HG03175 (cell line): ENCODE results near the gene FXN.
"Not testable (repeated sequence)": the region's sequence is repeated elsewhere in the genome, so short reads cannot be mapped to it uniquely, and the experiment has no call there.

Experiments
- ATAC-seq: cut with Tn5 transposase; IDR thresholded peaks from one replicate; pipeline ENCODE4 v1.9.1; 2021; ENCODE audit warnings: mild to moderate bottlenecking, moderate library complexity; ENCODE audit not compliant: unreplicated experiment

The FXN gene

DNA sequence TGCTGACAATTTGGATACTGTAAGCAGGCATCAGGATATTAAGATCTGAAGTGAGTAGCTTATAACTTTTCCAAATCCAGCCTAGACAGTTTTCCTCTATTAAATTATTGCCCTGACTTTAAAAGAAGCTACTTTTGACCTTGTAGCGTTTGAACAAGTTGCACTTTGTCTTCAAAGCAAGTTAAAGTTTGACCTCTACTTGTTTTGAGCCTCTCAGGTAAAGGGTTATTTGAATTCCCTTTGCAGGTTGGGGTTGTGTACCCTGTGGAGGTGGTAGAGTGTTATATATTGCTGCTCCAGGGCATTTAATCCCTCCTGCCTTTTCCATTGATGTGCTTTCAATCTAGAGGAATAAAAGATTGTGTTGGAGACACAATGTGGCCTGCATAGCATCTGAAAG lies 30.1 kb downstream of the FXN start:
- ATAC-seq, result no peak

DNA sequence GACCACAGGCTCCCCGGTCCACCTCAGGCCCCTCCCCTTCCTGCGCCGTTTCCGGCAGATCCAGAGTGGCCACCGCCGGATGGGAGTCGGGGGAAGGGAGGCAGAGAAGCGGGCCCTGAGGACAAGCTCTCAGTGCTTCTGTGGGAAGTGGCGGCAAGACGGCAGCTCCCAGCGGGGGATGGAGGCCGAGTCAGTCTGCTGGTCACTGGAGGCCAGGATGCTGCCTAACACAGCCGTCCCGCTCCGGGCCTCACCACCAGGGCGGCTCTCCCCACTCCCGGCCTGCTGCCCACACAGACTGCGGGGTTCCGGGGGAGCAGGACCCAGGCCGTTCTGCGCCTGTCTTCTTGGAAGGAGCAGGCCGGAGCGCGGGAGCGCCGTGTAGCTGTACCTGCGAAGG lies 31.4 kb downstream of the FXN start:
- ATAC-seq, result no peak

DNA sequence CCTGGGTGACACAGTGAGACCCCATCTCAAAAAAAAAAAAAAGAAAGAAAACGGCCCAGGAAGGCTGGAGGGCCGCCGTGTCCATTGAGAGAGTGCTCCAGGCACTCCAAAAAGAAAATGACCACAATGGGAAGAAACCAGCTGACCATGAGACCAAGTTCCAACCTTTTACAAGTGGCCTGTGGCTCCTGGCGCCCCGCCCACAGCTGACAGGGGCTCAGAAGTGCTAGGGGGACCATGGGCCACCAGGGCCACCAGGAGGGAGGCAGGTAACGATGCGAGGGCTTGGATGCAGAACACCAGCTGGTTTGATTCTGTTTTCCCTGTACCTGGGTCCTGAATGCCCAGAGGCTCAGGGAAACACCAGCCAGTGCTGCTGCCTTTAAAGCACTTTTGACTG lies 34.6 kb downstream of the FXN start:
- no peak for ATAC-seq

DNA sequence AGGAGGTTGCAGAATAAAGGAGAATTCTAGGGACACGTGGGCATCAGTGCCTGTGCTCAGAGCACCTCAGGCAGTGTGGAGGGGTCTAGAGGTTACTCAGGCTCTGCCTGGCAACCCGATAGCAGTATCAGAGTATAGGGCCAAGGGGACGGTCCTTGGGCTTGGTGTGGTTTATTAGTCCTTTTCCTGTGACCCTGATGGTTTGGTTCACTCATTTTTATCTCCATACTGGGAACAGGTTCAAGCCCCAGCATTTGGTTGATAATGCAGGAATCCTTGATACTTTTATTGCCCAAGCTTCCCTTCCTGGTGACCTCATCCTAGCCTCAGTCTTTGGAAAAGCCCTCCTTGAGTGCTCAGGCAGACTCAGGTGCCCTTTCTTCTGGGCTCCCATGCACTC lies 35.5 kb downstream of the FXN start:
- ATAC-seq, result no peak

DNA sequence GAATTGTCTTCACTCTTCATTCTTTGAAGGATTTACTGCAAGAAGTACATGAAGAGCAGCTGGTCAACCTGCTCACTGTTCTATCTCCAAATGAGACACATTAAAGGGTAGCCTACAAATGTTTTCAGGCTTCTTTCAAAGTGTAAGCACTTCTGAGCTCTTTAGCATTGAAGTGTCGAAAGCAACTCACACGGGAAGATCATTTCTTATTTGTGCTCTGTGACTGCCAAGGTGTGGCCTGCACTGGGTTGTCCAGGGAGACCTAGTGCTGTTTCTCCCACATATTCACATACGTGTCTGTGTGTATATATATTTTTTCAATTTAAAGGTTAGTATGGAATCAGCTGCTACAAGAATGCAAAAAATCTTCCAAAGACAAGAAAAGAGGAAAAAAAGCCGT lies 37.6 kb downstream of the FXN start:
- ATAC-seq, result no peak

DNA sequence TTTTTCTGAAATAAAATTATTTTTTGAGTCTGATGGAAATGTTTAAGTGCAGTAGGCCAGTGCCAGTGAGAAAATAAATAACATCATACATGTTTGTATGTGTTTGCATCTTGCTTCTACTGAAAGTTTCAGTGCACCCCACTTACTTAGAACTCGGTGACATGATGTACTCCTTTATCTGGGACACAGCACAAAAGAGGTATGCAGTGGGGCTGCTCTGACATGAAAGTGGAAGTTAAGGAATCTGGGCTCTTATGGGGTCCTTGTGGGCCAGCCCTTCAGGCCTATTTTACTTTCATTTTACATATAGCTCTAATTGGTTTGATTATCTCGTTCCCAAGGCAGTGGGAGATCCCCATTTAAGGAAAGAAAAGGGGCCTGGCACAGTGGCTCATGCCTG lies 39.2 kb downstream of the FXN start:
- no peak for ATAC-seq

DNA sequence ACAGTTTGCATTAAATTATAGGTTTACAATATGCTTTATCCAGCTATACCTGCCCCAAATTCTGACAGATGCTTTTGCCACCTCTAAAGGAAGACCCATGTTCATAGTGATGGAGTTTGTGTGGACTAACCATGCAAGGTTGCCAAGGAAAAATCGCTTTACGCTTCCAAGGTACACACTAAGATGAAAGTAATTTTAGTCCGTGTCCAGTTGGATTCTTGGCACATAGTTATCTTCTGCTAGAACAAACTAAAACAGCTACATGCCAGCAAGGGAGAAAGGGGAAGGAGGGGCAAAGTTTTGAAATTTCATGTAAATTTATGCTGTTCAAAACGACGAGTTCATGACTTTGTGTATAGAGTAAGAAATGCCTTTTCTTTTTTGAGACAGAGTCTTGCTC lies 41.0 kb downstream of the FXN start:
- no peak for ATAC-seq

DNA sequence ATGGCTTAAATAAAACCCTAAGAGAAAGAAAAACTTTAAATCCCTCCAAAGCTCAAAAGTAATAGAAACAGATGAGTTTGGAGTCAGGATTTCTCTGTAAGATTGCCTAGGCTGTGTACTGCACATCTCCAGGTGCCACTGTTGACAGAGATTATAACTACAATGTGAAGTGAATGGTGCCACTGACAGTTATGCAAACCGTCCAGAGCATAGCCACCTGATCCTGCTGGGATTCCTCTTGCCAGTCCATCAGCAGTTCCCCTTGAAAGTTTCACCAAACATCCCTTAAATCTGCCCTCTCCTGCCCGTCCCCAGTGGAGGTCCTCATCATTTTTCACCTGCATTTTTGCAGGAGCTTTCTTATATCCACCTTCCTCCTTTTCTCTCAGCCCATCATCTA lies 42.5 kb downstream of the FXN start:
- ATAC-seq, result no peak

DNA sequence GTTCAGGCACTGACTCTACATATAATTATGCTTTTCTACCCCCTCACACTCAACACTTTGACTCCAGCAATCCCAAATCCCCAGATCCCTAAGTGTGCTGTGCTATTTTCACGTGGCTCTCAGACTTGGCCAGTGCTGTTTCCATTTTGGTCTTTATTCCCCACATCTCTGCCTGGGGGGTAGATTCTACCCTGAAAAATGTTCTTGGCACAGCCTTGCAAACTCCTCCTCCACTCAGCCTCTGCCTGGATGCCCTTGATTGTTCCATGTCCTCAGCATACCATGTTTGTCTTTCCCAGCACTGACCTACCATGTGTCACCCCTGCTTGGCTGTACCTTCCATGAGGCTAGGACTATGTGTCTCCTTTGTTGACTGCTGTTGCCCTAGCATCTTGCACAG lies 43.0 kb downstream of the FXN start:
- no peak for ATAC-seq

DNA sequence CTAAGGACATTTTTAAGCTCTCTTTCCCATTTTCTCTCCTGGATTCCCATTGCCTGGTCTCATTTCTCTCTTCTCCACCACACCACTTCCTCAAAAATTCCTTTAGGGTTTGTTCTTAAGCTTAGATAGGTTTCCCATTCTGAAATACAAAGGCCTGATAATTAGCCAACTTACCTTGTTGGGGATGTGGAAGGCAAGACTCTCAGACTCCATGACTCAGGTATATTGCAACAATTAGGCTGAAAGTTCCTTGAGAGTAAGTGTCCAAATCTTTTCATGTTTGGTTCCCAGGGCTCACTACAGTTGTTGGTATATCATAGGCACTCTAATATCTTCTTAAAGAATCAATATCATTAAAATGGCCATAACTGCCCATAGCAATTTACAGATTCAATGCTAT lies 43.6 kb downstream of the FXN start:
- no peak for ATAC-seq

DNA sequence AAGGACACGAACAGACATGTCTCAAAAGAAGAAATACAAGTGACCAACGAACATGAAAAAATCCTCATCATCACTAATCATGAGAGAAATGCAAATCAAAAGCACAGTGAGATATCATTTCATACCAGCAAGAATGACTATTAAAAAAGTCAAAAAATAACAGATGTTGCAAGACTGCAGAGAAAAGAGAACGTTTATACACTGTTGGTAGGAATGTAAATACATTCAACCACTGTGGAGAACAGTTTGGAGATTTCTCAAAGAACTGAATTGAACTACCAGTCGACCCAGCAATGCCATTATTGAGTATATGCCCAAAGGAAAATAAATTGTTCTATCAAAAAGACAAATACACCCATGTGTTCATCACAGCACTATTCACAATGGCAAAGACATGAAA lies 45.7 kb downstream of the FXN start:
- no peak for ATAC-seq

DNA sequence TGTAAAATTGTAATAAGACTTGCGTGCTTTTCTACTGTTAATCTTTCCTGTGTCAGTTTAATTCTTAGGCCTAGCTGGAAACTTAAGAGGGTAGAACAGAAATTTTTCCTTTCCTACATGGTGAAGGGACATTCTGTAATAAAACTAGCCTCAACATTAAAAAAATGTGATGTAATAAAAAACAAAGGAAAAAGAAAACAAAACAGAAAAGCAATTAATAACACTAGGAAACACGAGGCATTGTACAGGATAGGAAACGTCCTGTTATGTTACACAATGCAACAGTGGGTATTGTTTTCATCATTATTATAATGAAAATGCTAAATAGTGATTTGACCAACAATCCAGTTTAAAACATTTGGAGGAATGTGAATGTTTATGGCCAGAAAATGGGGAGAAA lies 47.8 kb downstream of the FXN start:
- ATAC-seq, result no peak

DNA sequence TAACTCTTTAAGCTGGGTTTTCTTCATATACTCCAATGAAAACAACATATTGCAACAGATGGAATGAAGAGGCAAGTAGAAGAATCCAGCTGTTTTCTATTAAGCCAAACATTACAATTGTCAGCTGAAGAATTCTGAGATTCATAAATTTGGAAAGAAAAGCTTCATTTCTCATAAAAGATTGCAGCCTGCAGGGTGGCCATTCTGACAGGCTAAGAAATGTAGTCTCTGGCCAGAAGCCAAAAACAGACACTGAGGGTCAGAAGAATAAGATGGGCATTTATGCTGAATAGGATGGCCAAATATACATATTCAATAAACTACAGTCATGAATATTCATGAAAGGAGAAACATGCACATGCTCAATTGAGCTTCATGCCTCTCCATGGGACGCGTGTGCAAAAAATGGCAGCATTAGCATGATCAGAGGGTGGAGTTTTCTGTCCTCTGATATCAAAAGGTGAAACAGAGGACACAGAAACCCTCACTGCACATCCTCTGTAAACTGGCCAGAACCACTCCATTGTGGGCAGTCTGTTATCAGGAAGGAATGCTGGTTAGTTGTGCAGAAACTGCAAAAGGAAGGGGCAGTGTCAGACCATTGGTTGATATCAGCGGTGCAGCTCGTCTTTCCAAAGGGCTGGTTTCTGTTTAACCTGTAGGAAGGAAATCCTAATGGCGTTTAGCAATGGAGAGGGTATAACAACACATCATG lies 50.2 kb downstream of the FXN start:
- no peak for ATAC-seq

DNA sequence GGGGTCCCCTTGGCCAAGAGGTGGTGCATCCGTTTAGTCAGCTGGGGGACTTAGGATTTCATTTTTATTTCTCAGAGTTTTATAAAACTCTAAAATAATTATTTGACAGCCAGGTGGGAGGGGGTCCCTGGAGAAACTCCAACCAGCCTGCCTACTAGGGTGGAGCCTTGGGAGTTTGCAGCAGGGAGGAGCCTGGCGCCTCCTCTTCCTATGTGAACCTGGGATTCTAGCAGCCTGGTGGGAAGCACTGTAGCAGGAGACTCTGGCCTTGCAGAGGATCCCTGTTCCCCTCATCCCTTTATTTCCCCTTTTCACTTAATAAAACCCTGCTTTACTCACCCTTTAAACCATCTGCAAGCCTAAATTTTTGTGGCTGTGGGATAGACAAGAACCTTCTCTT lies 50.8 kb downstream of the FXN start:
- ATAC-seq, result no peak

DNA sequence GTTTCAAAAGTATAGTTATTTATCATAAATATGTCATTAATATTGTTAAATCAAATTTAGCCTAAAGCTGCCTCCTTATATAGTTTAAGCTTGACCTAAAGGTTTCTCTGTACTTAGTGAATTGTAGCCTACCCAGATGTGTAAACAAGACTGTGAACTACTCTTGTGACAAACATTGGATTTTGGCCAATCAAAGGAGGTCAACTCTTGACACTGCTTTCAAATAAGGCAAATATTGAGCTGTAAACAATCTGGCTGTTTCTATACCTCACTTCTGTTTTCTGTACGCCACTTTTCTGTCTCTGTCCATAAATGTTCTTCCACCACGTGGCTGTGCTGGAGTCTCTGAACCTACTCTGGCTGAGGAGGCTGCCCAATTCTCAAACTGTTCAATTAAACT lies 51.2 kb downstream of the FXN start:
- ATAC-seq, result no peak

DNA sequence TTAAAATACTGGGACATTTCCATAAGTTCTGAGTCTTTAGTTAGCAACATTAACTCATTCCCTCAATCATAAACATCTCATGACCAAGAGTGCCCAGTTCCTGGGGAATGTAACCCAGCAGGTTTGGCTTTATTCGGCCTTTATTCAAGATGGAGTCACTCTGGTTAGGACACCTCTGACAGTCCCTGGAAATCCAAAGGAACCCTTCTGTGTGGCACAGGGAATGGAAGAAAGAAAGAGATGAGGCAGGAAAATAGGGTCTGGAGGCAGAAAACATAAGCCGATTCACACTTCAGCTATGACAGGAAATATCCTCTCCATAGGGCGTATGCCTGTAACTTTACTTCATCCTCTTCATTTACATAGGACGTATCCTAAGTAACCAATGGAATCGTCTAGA lies 53.5 kb downstream of the FXN start:
- no peak for ATAC-seq

DNA sequence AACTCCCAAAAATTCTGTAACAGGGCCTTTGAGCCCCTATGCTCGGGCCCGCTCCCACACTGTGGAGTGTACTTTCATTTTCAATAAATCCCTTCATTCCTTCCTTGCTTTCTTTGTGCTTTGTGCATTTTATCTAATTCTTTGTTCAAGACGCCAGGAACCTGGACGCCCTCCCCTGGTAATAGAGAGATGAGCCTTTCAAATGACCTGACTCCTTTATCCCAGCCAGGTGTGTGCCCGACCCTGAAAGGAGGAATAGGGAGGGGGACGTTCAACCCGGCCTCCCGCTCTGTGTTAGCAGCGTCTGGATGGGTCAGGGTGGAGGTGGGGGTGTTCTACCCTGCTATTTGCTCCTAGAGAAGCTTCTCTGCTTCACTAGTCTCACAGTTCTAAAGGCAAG lies 53.9 kb downstream of the FXN start:
- ATAC-seq, result no peak

DNA sequence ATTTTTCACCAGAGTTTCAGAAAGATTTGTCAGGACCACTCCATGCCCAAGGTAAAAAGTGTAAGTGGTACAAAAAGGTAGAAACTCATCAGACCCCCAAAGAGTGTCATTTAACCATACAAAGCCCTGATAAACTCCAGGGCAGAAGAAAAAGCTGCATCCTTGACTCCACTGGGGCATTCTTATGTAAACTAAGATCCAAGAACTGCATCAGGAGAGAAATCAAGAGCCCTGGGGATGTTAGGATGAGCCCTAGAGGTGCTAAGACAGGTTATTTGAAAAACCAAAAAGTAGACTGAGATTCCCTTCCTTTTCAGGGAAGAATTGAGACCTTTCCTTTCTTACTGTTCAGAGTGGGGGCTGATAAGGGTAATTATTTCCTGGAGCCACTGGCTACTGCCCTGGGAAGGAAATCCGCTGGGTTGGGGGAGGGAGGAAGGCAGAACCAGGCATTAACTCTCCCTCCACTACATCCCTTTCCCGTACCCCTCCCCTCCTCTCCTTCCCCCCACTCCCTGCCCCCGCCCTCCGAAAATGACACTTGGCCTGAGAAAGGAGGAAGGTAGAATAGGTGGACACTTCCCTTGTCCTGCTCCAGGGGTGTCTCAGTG lies 54.7 kb downstream of the FXN start:
- no peak for ATAC-seq

DNA sequence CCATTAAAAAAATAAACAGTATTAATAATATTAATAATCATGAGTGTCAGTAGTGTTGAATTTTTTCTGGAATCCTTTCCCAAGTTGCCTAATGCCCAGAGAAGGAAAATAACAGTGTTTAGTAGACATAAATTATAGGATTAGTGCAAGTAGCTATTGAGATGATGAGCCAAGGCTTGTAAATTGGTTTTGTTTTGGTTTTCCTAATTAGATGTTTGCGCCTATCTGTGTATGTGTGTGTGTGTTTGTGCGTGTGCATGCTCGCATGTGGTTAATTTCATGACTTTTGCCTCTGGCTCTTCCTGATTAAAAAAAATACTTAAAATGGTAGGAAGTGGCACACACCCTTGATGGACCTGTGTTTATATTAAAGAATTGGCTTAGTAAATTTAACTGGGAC lies 55.4 kb downstream of the FXN start:
- no peak for ATAC-seq

DNA sequence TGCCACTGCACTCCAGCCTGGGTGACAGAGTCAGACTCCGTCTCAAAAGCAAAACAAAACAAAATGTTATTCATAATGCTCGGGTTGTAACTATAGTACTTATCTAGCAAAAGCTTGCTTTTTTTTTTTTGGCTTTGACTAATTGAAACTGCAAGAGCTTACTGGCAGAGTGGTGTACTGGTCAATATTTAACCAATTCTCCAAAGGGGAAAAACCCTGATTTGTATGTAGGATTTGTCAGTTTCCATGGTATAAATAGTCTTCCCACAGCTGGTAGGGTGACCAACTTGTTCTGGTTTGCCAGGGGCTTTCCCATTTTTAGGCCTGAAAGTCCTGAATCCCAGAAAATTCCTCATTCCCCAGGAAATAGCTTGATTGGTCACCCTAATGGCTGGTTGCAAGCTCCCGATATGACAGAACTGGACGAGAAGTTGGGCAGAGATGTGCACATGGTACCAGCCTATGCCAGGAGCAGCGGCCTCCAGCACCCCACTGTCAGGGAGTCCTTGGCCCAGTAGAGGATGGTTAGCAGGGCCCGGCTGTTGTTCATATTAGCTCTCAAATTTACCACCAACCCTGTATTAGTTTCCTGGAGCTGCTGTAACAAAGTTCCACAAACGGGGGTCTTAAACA lies 58.0 kb downstream of the FXN start:
- peak; percentile 55 for ATAC-seq

DNA sequence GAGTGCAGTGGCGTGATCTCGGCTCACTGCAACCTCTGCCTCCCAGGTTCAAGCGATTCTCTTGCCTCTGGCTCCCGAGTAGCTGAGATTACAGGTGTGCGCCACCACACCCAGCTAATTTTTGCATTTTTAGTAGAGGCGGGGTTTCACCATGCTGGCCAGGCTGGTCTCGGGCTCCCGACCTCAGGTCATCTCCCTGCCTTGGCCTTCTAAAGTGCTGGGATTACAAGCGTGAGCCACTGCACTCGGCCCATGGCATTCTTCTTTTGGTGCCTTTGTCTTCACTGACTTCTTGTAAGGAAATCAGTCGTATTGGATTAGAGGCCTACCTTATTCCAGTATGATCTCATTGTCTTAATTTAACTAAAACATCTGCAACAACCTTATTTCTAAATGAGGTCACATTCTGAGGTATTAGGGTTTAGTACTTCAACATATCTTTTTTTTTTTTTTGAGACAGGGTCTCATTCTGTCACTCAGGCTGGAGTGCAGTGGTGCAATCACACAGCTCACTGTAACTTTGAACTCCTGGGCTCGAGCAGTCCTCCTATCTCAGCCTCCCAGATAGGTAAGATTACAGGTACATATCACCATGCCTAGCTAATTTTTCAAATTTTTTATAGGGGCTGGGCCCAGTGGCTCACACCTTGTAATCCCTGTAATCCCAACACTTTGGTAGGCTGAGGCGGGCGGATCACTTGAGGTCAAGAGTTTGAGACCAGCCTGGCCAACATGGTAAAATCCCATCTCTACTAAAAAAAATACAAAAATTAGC lies 59.0 kb downstream of the FXN start:
- not testable (repeated sequence) for ATAC-seq

DNA sequence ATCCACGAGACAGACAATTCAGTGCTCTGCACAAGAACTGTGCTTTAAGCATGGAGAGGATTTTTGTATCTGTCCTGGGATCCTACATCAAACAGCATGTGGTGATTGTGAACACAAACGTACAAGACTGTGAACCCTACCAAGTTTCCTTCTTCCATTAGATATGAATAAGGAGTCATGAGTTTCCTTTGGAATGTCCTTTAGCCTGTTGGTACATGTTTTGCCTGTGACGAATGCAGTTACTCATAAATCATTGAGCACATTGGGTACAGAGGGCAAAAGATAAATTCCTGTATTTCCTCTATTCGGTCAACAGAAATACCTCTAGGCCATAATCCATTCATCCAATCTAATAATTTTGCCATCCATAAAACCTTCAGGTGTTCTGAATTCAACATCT lies 61.5 kb downstream of the FXN start:
- ATAC-seq, result no peak
